ENCODE results near the gene KCNA2. TPM values are rescaled to one million over a fixed set of nuclear protein-coding genes. Genes with fewer than 3 reads are reported as not detected.

KCNA2 gene
- total RNA-seq, 1 donor from 2014 or later: 0.04 TPM

GRCh38 chr1:110615548-110616130 lies 9.5 kb upstream of the KCNA2 start:
- H3K4me1 ChIP-seq: peaks cover 5% of the 10 kb centered on the region
- peaks cover 5% of the 10 kb centered on the region for H4K20me1 ChIP-seq (ENCODE audit: low read depth)
- H3K27ac ChIP-seq: no peak overlapping the region
- Mint-ChIP-seq H3K9me3 (no peaks in the 10 kb centered on the region), H3K27me3 (ENCODE audit: insufficient read depth, low read depth) (peaks cover 21% of the 10 kb centered on the region), H3K4me3 (no peak overlapping the region), H3K4me1 (peaks cover 10% of the 10 kb centered on the region), H3K27ac (no peak overlapping the region), H3K36me3 (no peaks in the 10 kb centered on the region)
- no peaks in the 10 kb centered on the region for H3F3A ChIP-seq (ENCODE audit: low read depth)
- no peak for TF ChIP-seq EZH2 (IDR thresholded peaks at IDR 0.05)
- TF ChIP-seq CTCF (IDR thresholded peaks at IDR 0.05): peak; percentile 82
- no peak overlapping the region for H2AFZ ChIP-seq (replicated peaks)
- no peaks in the 10 kb centered on the region for H3K9me3 ChIP-seq (ENCODE audit: low read depth)
- no peak overlapping the region for H3K9ac ChIP-seq
- no peaks in the 10 kb centered on the region for H3K36me3 ChIP-seq
- peaks cover 88% of the 10 kb centered on the region for H3K27me3 ChIP-seq
- H3K4me2 ChIP-seq: no peak overlapping the region
- DNase-seq (ENCODE audit: low spot score): peak; percentile 83
- no peaks in the 10 kb centered on the region for H3K79me2 ChIP-seq (ENCODE audit: low read depth)
- H3K4me3 ChIP-seq: no peak overlapping the region

GRCh38 chr1:110612060-110612745 lies 6.0 kb upstream of the KCNA2 start:
- DNase-seq (ENCODE audit: low spot score): no peak
- Histone ChIP-seq H3K4me2 (no peak overlapping the region), H3K4me3 (no peak overlapping the region), H2AFZ (replicated peaks) (no peak overlapping the region), H3K9ac (no peak overlapping the region), H3F3A (ENCODE audit: low read depth) (peaks cover 6% of the 10 kb centered on the region), H3K27me3 (peaks cover 100% of the 10 kb centered on the region), H3K79me2 (ENCODE audit: low read depth) (no peaks in the 10 kb centered on the region), H3K4me1 (no peaks in the 10 kb centered on the region), H3K9me3 (ENCODE audit: low read depth) (no peaks in the 10 kb centered on the region), H4K20me1 (ENCODE audit: low read depth) (peaks cover 23% of the 10 kb centered on the region), H3K36me3 (no peaks in the 10 kb centered on the region), H3K27ac (no peak overlapping the region)
- Mint-ChIP-seq H3K4me3 (no peak overlapping the region), H3K4me1 (peaks cover 4% of the 10 kb centered on the region), H3K27me3 (ENCODE audit: insufficient read depth, low read depth) (peaks cover 30% of the 10 kb centered on the region), H3K27ac (no peak overlapping the region), H3K36me3 (no peaks in the 10 kb centered on the region), H3K9me3 (peaks cover 2% of the 10 kb centered on the region)
- TF ChIP-seq CTCF (IDR thresholded peaks at IDR 0.05) (no peak), EZH2 (IDR thresholded peaks at IDR 0.05) (no peak), EZH2phosphoT487 (IDR thresholded peaks at IDR 0.05) (no peak)

GRCh38 chr1:110610696-110611286 lies 4.6 kb upstream of the KCNA2 start:
- Histone ChIP-seq H3K27me3 (peaks cover 100% of the 10 kb centered on the region), H3K79me2 (ENCODE audit: low read depth) (no peaks in the 10 kb centered on the region), H4K20me1 (ENCODE audit: low read depth) (peaks cover 30% of the 10 kb centered on the region), H3K4me1 (peaks cover 6% of the 10 kb centered on the region), H3K27ac (no peak overlapping the region), H2AFZ (replicated peaks) (no peak overlapping the region), H3K9ac (no peak overlapping the region), H3K36me3 (no peaks in the 10 kb centered on the region), H3F3A (ENCODE audit: low read depth) (peaks cover 18% of the 10 kb centered on the region), H3K4me3 (no peak overlapping the region), H3K4me2 (no peak overlapping the region), H3K9me3 (ENCODE audit: low read depth) (no peaks in the 10 kb centered on the region)
- no peak overlapping the region for H3K4me3 Mint-ChIP-seq
- TF ChIP-seq EZH2 (IDR thresholded peaks at IDR 0.05): no peak
- no peak for TF ChIP-seq CTCF (IDR thresholded peaks at IDR 0.05)
- TF ChIP-seq EZH2phosphoT487 (IDR thresholded peaks at IDR 0.05): no peak
- peaks cover 10% of the 10 kb centered on the region for H3K4me1 Mint-ChIP-seq
- peaks cover 2% of the 10 kb centered on the region for H3K9me3 Mint-ChIP-seq
- DNase-seq (ENCODE audit: low spot score): no peak
- no peak overlapping the region for H3K27ac Mint-ChIP-seq
- peaks cover 40% of the 10 kb centered on the region for H3K27me3 Mint-ChIP-seq (ENCODE audit: insufficient read depth, low read depth)
- H3K36me3 Mint-ChIP-seq: no peaks in the 10 kb centered on the region

Measured in neural progenitor cell (in vitro differentiated cells).